GM18526 (cell line): Measurements from ENCODE around the gene ARFGEF3.

Source experiments
- POLR2A ChIP-seq: IDR thresholded peaks from 3 replicates; pipeline ENCODE4 v1.6.1; 2011; ENCODE audit not compliant: insufficient read length; ENCODE audit errors: extremely low read depth

Gene ARFGEF3

DNA sequence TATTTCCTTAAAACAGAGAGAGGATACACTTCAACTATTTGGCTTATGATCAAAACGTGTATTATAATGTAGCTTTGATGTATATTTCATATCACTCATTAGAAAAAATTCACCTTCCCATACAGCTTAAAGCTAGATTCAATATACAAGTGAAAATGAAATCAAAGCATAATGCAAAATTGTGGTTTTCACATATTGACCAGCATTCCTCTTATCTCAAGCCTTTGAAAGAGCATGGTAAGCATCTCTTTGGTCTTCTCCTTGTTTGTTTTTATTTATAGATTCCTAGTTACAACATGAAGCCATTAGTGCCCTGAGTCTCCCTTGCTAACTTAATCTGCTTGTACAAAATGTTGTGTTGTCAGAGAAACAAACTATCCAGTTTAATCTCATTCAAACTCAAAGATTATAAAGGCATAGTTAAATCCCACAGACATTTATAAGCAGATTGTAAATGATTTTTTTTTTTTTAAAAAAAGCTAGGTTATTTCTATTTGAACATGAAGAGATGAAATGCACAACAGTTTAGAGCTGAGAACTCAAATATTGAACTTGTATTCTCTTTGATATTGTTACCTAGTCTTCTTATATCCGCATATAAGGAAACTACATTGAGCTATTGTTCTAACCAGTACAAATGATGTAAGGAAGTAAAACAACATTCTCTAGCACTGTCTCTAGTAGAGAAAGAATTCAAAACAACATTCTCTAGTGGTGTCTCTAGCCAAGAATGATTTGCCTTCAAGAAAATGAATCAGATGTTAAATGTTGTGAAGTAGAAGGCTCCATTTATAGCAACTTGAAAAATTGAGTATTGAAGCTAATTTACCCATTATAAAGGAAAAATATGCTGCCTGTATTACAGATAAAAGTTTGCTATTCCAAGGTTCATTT, 184.8 kb downstream of the ARFGEF3 start:
- TF ChIP-seq POLR2A = no peak

DNA sequence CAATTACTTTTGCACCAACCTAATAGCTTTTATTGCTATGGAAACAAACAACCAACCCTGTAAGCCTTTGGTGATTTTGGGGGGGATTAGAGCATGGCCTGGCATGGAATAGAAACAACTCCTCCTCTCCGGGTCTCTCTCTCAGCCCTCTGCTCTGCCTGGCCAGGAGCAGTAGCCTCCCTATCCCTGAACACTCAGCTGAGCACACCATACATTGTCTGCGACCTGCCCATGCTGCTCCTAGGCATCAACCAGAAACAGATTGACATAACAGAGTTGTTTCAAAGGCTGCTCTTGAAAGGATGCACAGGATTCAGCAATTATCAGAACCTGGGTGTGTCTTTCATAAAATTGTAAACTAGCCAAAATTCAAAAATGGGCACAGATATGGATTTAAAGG, 186.1 kb downstream of the ARFGEF3 start:
- TF ChIP-seq POLR2A = no peak

DNA sequence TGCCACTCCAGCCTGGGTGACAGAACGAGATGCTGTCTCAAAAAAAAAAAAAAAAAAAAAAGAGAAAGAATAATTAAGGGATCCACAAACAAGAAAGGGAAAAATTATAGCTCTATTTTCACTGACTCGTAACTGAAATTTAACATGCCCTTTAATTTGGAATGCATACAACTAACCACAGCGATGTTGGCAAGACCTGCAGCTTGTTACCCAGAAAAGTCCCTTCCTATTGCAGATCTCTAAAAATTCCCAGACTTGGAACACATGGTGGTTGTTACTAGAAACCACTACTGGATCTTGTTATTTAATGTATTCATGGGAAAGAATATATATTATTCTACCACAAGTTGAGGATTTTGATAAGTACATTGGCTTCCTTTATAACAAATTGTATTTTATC, 188.2 kb downstream of the ARFGEF3 start:
- no peak for TF ChIP-seq POLR2A

DNA sequence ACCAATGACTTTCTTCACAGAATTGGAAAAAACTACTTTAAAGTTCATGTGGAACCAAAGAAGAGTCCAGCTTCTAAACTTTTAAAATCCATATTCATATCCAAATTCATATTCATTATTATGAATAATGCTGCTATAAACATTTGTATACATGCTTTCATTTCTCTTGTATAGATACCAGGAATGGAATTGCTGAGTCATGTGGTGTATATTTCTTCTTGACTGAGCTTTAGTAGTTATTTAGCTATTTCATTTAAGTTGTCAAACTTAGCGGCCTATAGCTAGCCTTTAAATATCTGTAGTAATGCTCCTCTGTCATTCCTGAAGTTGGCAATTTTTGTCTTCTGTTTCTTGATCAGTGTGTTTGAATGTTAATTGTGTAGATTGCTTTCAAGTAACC, 196.2 kb downstream of the ARFGEF3 start:
- TF ChIP-seq POLR2A = no peak

DNA sequence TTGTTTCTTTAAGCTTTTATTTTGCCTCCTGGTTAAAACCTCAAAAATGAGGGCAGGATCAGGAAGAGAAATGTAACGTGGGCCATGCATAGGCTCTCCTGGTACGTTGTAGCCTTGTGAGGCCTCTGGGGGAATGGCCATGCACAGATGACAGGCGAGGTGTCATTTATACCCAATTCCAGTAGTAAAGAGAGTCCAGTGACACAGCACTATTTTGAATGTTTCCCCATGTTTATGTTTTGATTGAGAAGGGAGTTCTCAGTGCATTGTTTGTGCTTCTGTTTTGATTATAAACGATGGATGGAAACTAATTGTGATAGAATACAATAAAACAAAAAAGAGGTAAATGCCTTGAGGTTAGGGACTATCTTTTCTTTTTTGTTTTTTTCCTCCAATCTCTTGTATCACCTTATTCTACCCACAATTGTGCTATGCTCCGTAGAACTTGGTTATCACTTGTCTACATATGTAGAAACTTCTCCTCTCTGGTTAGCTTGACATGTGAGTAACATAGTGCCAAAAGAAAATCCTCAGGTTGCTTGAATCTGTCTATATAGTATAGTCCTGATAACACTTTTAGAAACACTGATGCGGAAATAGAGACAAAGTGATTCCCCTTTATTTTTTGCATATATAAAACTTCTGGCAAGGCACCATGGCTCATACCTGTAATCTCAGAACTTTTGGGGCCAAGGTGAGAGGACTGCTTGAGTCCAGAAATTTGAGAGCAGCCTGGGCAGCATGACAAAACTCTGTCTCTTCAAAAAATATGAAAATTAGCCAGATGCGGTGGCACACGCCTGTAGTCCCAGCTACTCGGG, 209.1 kb downstream of the ARFGEF3 start:
- TF ChIP-seq POLR2A = no peak

DNA sequence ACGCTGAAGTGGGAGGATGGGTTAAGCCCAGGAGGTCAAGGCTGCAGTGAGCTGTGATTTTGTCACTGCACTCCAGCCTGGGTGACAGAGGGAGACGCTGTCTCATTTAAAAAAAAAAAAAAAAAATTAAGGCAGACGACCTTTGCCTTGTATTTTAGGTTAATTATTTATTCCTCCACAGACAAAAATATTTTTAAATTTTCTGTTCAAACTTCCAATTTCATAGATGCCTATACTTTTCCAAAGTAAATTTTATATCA, 209.6 kb downstream of the ARFGEF3 start:
- TF ChIP-seq POLR2A = no peak

DNA sequence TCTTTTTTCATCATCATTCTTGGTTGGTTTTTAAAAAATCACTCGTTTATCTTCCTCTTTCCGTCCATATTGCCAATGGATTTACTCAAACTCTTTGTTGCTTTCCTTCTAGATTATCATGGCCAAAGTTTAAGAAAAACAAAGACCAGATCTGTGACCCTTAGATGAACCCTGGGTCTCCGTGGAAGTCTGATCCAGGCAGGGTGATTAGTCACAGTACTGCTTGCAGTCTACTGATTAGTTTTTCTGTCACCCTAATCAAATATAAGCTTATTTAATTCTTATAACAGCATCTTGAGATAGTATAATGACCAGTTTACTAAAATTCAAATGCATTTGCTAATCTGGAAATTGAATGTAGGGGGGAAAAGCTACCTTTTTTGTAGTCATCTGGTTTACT, 210.0 kb downstream of the ARFGEF3 start:
- no peak for TF ChIP-seq POLR2A

DNA sequence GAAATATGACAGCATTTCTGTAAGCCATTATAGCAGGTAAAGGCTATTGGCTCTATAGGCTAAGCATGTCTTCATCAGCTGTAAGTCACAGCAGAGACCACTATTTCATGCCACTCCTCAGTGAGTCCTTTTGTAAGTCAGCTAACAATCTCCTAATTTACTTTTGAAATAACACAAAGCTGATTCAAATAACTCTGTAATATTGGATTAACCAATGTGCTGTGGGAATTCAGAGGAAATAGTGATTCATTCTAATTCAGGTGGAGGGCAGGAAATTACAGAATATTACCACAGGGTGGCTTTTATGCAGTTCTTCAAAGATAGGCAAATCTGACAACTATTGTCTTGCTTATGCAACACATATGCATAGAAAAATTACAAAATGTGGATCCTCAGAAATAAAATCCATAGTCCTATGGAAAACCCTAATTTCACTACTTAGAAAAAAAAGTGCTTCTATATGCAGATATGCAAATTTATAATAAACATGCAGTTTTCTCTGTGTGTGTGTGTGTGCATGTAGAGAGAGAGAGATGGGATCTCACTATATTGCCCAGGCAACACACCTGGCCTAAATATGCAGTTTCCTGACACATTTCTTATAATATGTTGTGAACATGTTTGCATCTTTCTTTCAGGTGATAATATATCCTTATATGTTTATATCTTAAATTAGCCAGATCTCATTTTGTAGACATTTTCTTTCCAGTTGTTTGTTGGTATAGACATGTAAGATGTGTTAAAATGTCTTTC, 211.1 kb downstream of the ARFGEF3 start:
- TF ChIP-seq POLR2A = no peak

DNA sequence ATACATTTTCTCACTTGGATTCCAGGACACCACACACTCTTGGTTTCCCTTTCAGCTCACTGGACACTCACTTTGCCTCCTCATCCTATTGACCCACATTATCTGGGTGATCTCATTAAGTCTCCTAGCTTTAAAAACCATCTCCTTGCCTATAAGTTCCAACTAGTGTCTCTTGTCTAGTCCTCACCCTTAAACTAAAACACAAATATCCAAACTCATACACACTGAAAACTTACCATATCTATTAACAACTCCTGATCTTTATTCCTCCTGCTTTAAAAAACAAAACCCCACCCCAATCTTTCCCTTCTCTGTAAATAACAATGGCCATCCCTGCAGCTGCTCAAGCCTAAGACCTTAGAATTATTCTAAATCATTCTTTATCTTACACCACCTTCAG, 212.5 kb downstream of the ARFGEF3 start:
- no peak for TF ChIP-seq POLR2A

DNA sequence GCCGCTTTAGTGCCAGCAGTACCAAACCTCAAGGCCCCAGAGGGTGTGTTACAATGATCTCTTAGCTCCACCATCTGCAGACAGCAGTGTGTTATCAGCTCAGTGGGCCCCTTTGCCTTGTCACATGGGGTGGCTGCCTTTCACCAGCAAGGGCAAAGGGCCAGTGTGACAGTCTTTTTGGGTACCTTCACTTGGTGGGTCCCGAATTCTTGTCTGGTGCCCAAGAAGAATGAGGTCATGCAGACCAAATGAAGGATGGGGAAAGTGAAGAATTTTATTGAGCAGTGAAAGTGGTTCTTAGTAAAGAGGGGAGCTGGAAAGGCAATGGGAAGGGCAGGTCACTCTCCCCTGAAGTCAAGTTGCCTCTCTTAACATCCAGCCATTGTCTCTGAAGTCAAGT, 213.1 kb downstream of the ARFGEF3 start:
- TF ChIP-seq POLR2A = no peak

DNA sequence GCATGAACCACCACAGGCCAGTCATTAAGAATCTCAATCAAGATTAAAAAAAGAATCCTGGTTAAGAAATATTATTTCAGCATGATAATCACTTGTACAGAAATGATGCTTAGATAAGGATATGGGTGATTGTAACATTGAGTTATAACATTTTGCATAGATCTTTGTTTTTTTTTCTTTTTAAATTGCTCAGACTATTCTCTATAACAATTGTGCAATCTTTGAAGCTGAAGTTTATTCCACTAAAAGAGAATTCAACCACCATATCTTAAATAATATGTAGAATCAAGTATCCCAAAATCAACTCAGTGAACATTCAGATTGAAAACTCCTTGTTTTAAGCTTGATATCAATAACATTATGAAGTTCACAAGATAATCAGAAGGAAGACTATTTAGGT, 215.3 kb downstream of the ARFGEF3 start:
- TF ChIP-seq POLR2A = no peak

DNA sequence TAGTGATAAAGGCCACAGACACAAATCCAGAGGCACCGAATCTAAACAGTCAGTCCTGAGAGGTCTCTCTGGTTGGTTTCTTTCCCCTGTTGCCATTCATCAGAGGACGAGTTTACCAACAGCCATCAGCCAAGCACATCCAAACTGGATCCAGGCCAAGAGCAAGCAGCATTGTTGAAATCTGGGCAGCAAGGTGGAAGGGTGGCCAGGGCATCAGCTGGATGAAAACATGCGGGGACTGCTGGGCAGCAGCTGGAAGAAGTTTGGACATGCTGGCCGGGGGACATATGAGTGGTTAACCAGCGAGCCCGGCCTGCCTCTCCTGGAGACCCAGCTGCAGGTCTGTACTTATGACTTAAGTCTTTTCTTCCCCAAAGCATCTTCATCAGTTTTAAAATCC, 216.1 kb downstream of the ARFGEF3 start, which contains the start of gene SMIM28:
Gene SMIM28, plus strand, starts transcription at position 62 of the 400 bp plus-strand sequence. Its CDS starts 168 bp downstream, at position 230.
- TF ChIP-seq POLR2A = no peak

DNA sequence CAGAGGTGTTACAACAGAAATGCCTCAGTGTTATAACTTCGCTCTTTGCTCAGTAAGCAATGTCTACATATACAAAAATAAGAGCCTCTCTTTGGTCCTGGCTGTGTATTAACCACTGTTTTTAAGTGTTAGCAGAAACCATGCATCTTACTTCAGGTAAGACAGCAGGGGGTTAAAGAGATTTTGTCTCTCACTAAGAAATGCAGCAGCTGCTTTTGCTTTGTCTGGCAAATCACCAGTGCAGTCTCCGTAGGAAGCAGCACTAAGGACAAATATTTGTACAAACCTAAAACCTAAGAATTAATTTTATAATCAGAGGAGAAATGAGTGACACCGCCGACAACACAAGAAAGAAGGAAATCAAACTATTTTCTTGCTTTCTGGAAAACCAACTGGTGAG, 216.7 kb downstream of the ARFGEF3 start:
- TF ChIP-seq POLR2A = no peak

DNA sequence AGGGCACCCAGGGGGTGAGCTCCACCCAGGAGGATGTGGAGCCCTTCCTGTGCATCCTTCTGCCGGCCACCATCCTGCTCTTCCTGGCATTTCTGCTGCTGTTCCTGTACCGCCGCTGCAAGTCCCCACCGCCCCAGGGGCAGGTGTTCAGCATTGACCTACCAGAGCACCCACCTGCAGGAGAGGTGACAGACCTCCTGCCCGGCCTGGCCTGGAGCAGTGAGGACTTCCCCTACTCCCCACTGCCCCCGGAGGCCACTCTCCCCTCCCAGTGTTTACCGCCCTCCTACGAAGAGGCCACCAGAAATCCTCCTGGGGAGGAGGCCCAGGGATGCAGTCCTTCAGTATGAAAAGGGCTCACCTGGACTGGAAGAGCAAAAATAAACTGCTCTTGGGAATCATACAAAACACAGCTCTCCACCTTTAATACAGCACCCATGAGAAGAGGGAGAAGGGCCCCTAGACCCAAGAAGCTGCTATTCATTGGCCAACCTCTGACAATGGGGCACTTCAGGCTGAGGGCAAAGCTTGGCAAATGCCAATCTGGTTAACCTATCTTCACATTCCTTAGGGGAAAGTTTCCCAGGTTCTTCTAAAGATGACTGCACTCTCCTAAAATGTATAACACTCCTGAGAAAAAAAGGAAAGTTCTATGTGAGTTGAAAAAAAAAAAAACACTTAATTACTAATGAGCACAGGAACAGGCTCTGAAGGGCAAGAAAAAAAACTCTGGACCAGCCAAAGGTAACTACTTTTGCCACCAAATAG, 220.9 kb downstream of the ARFGEF3 start:
- no peak for TF ChIP-seq POLR2A

DNA sequence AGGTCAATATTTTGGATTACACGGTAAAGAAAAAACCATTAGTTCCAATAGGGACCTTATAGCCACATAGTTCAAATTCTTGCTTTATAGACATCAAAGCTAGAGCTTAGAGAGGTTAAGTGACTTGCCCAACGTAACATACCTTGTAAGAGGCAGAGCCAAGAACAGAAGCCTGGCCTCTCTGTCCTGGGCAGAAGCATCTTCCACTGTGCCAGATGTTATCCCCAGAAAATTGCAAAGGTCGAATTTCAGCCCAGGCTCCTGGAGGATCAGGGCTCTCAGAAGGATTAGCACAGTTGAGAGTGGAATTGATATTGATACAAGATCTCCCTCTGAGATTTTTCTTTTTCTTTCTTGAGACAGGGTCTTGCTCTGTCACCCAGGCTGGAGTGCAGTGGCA, 222.0 kb downstream of the ARFGEF3 start:
- no peak for TF ChIP-seq POLR2A
